HCT116 (cell line): ENCODE measurements around the gene SLC47A2. TPM values are rescaled to one million over a fixed set of nuclear protein-coding genes. Genes with fewer than 3 reads are reported as not detected.

Source experiments
- ATAC-seq: fragments of 200-7000 bp; cut with Tn5 transposase; 2 replicates; pipeline ENCODE4 v1.9.1; 2020; ENCODE audit warnings: mild to moderate bottlenecking, moderate library complexity
- BruUV-seq: library from RNA; stranded (reverse); fragments of 400-500 nt; replicated peaks from 2 replicates; lab custom pipeline; 2021; lab: Mats Ljungman, UMichigan
- CTCF ChIA-PET: fragments of 300-600 bp; sonication (Branson Sonifier 250); formaldehyde crosslinking; loops from one replicate; lab custom pipeline; 2021; ENCODE audit warnings: antibody characterized with exemption; lab: Charles Lee
- POLR2A ChIA-PET: fragments of 300-600, 350-600 bp; sonication (Branson Sonifier 250); formaldehyde crosslinking; loops from one replicate; lab custom pipeline; 2021; ENCODE audit warnings: antibody characterized with exemption; lab: Charles Lee
- RAD21 ChIA-PET, 2 experiments: fragments of 300-600 bp; sonication (Branson Sonifier 250); formaldehyde crosslinking; loops; one replicate each; lab custom pipeline; 2023; ENCODE audit warnings: low total read pairs in 2 of 2; ENCODE audit not compliant: uncharacterized antibody in 2 of 2, unreplicated experiment in 2 of 2, low non-redundant PET in 1 of 2; lab: Charles Lee
- DNase-seq: peaks from one replicate; pipeline ENCODE4 v3.0.0-alpha.2; 2010; ENCODE audit warnings: low read depth, low spot score
- H2AFZ ChIP-seq: fragments of 200-600 bp; shearing (Covaris generic), sonication (generic); 2 replicates; pipeline ENCODE4 v1.6.1; 2017; ENCODE audit warnings: low read depth, mixed run types, mixed read lengths, antibody characterized with exemption, low read length; ENCODE audit not compliant: poor library complexity, severe bottlenecking
- H3K27ac ChIP-seq: 2 replicates; pipeline ENCODE4 v1.5.1; 2012; ENCODE audit warnings: low read depth, low read length
- H3K27me3 ChIP-seq: fragments of 200-600 bp; sonication (generic); 2 replicates; pipeline ENCODE4 v1.6.1; 2016; ENCODE audit warnings: mixed run types, low read length, mixed read lengths; ENCODE audit not compliant: insufficient read depth
- H3K36me3 ChIP-seq, 2 experiments: fragments of 200-500 bp in 1 of 2; fragments of 200-600 bp in 1 of 2; sonication (Bioruptor generic) in 1 of 2; sonication (generic) in 1 of 2; 2 replicates each; pipeline versions ENCODE4 v1.5.1 to v1.6.1; 2014 to 2016; ENCODE audit warnings: low read length in 2 of 2, inconsistent platforms in 1 of 2, mixed read lengths in 1 of 2, mixed run types in 1 of 2; ENCODE audit not compliant: insufficient read depth in 2 of 2, control insufficient read depth in 1 of 2
- H3K4me1 ChIP-seq, 2 experiments: fragments of 200-600 bp in 1 of 2; sonication (generic) in 1 of 2; 2 replicates each; pipeline versions ENCODE4 v1.5.1 to v1.6.1; 2012 to 2017; ENCODE audit warnings: low read length in 2 of 2, inconsistent platforms in 1 of 2, mild to moderate bottlenecking in 1 of 2, mixed read lengths in 1 of 2, mixed run types in 1 of 2, moderate library complexity in 1 of 2; ENCODE audit not compliant: insufficient read depth in 2 of 2, control insufficient read depth in 1 of 2
- H3K4me2 ChIP-seq: fragments of 200-600 bp; sonication (generic); 2 replicates; pipeline ENCODE4 v1.6.1; 2017; ENCODE audit warnings: mixed run types, low read length, mixed read lengths
- H3K4me3 ChIP-seq, 2 experiments: fragments of 200-600 bp in 1 of 2; sonication (generic) in 1 of 2; replicated peaks in 1 of 2; 2 replicates each; pipeline ENCODE4 v1.5.1; 2011 to 2016; ENCODE audit warnings: low read length in 2 of 2, control low read depth in 1 of 2, low read depth in 1 of 2, mild to moderate bottlenecking in 1 of 2, mixed read lengths in 1 of 2, mixed run types in 1 of 2
- H3K79me2 ChIP-seq: fragments of 200-600 bp; sonication (generic); 2 replicates; pipeline ENCODE4 v1.6.1; 2017; ENCODE audit warnings: mild to moderate bottlenecking, mixed run types, low read length, moderate library complexity, mixed read lengths; ENCODE audit not compliant: insufficient read depth
- H3K9ac ChIP-seq: fragments of 200-600 bp; sonication (generic); 2 replicates; pipeline ENCODE4 v1.6.1; 2016; ENCODE audit warnings: low read length, mixed read lengths
- H3K9me2 ChIP-seq: fragments of 200-600 bp; sonication (generic), shearing (Covaris generic); 2 replicates; pipeline ENCODE4 v1.6.1; 2017; ENCODE audit warnings: mixed run types, mild to moderate bottlenecking, moderate library complexity; ENCODE audit not compliant: insufficient read depth
- H3K9me3 ChIP-seq, 2 experiments: fragments of 200-500 bp in 1 of 2; fragments of 200-600 bp in 1 of 2; sonication (Bioruptor generic) in 1 of 2; sonication (generic) in 1 of 2; 2 replicates each; pipeline ENCODE4 v1.6.1; 2014 to 2017; ENCODE audit warnings: low read length in 2 of 2, mixed read lengths in 2 of 2, inconsistent platforms in 1 of 2, low read depth in 1 of 2, mild to moderate bottlenecking in 1 of 2, mixed run types in 1 of 2, moderate library complexity in 1 of 2; ENCODE audit not compliant: control insufficient read depth in 1 of 2, insufficient read depth in 1 of 2
- H4K20me1 ChIP-seq: fragments of 200-600 bp; sonication (generic), shearing (Covaris generic); 2 replicates; pipeline ENCODE4 v1.6.1; 2017; ENCODE audit warnings: mixed run types, mild to moderate bottlenecking, moderate library complexity; ENCODE audit not compliant: insufficient read depth
- ATF3 ChIP-seq: IDR thresholded peaks from 2 replicates; pipeline ENCODE4 v1.6.1; 2012
- CBX3 ChIP-seq: IDR thresholded peaks from 2 replicates; pipeline ENCODE4 v1.6.1; 2012; ENCODE audit warnings: low read depth
- CEBPB ChIP-seq: IDR thresholded peaks from 2 replicates; pipeline ENCODE4 v1.6.1; 2012; ENCODE audit warnings: low read depth
- EGR1 ChIP-seq: IDR thresholded peaks from 2 replicates; pipeline ENCODE4 v1.6.1; 2012; ENCODE audit warnings: low read depth
- EZH2 ChIP-seq: fragments of 200-600 bp; sonication (generic); IDR thresholded peaks from 2 replicates; pipeline ENCODE4 v1.6.1; 2017; ENCODE audit warnings: antibody characterized with exemption, mixed run types
- FOSL1 ChIP-seq: IDR thresholded peaks from 2 replicates; pipeline ENCODE4 v1.6.1; 2012; ENCODE audit warnings: low read depth
- POLR2A ChIP-seq: IDR thresholded peaks from 2 replicates; pipeline ENCODE4 v1.7.0; 2011; ENCODE audit warnings: borderline replicate concordance; ENCODE audit not compliant: insufficient read depth, insufficient read length; ENCODE audit errors: extremely low read depth
- POLR2AphosphoS5 ChIP-seq: IDR thresholded peaks from 2 replicates; pipeline ENCODE4 v1.6.1; 2011; ENCODE audit warnings: mild to moderate bottlenecking, low read depth, low read length, moderate library complexity
- RAD21 ChIP-seq: IDR thresholded peaks from 2 replicates; pipeline ENCODE4 v1.6.1; 2012; ENCODE audit warnings: low read depth, mild to moderate bottlenecking
- SP1 ChIP-seq: IDR thresholded peaks from 2 replicates; pipeline ENCODE4 v1.6.1; 2012; ENCODE audit warnings: low read depth
- SRF ChIP-seq: IDR thresholded peaks from 2 replicates; pipeline ENCODE4 v1.6.1; 2012; ENCODE audit warnings: low read depth
- TCF7L2 ChIP-seq: IDR thresholded peaks from 2 replicates; pipeline ENCODE4 v1.7.0; 2011; ENCODE audit warnings: borderline replicate concordance, inconsistent platforms; ENCODE audit not compliant: insufficient read depth, insufficient read length; ENCODE audit errors: extremely low read depth
- YY1 ChIP-seq: IDR thresholded peaks from 2 replicates; pipeline ENCODE4 v1.6.1; 2011; ENCODE audit warnings: low read length, low read depth, moderate library complexity, mild to moderate bottlenecking; ENCODE audit not compliant: insufficient replicate concordance; ENCODE audit errors: extremely low read depth
- ZBTB33 ChIP-seq: IDR thresholded peaks from 2 replicates; pipeline ENCODE4 v1.6.1; 2011; ENCODE audit warnings: mild to moderate bottlenecking, low read length, moderate library complexity; ENCODE audit not compliant: insufficient replicate concordance; ENCODE audit errors: extremely low read depth
- ZFX ChIP-seq: fragments of 450-650 bp; IDR thresholded peaks from 2 replicates; pipeline ENCODE4 v1.6.1; 2017
- intact Hi-C: fragments of 100-400 bp; cut with micrococcal nuclease; formaldehyde crosslinking; loops from 2 replicates; pipeline ENCODE4 v1.10.0; 2022
- total RNA-seq: library from RNA; stranded (reverse); gene quantifications from one replicate; pipeline ENCODE4 v1.2.1, GENCODE V29; 2021; ENCODE audit not compliant: unreplicated experiment
- TF ChIP-seq, protein P1 (sequence below), 3 experiments: fragments of 200-600 bp in 1 of 3; sonication (generic) in 1 of 3; IDR thresholded peaks in 2 of 3; conservative IDR thresholded peaks in 1 of 3; 2 replicates each; pipeline ENCODE4 v1.5.1; 2012 to 2017; ENCODE audit warnings: low read depth in 2 of 3, low read length in 2 of 3, antibody characterized with exemption in 1 of 3, borderline replicate concordance in 1 of 3, control low read depth in 1 of 3, mild to moderate bottlenecking in 1 of 3, mixed read lengths in 1 of 3, mixed run types in 1 of 3, moderate library complexity in 1 of 3; ENCODE audit not compliant: insufficient read depth in 1 of 3
- TF ChIP-seq, protein P2 (sequence below): IDR thresholded peaks from 2 replicates; pipeline ENCODE4 v1.6.1; 2012; ENCODE audit warnings: low read depth

Gene SLC47A2
- total RNA-seq, 1 experiment from 2014 or later: not detected

DNA sequence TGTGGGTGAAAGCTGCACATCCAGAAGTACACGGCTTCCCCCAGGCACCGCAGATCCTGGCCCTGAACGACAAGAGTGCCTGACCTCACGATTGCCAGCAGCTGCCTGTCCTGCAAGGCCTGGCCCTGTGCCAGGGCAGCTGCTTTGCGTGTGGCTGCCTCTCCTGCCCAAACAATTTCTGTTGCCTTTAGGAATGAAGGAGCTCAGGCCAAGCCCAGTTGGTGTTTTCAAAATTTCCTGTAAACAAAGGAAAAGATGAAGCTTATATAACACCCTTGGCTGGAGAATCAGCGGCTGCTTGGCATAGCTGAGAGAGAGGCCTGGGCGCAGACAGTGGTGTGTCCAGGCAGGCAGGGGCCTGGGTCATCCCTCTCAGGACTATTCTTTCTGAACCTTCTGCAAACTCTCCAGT is 11.7 kb upstream of the SLC47A2 start:
- RAD21 ChIA-PET: no interaction called here
- H2AFZ ChIP-seq: no peak overlapping the region
- no peaks in the 10 kb centered on the region for H3K36me3 ChIP-seq
- no peak overlapping the region for H3K9ac ChIP-seq
- no peak overlapping the region for H3K4me3 ChIP-seq
- DNase-seq (no peak), ATAC-seq (no peak)
- no peaks in the 10 kb centered on the region for H4K20me1 ChIP-seq
- POLR2A ChIA-PET: interaction anchor here (0.5 kb wide), 1 partner anchor 24 kb away, joined by 6 read pairs; no protein-coding TSS in a partner anchor
- no peaks in the 10 kb centered on the region for H3K27me3 ChIP-seq
- H3K9me3 ChIP-seq: no peaks in the 10 kb centered on the region
- no peaks in the 10 kb centered on the region for H3K79me2 ChIP-seq
- no peak for TF ChIP-seq ZBTB33
- no peak for TF ChIP-seq EZH2
- no peak for TF ChIP-seq TCF7L2
- TF ChIP-seq POLR2AphosphoS5: no peak
- TF ChIP-seq ZFX: no peak
- TF ChIP-seq SP1: no peak
- no peak for TF ChIP-seq FOSL1
- no peak for TF ChIP-seq ATF3
- TF ChIP-seq RAD21: no peak
- no peak for TF ChIP-seq EGR1
- TF ChIP-seq CEBPB: no peak
- no peak for TF ChIP-seq POLR2A
- TF ChIP-seq CBX3: no peak
- TF ChIP-seq SRF: no peak
- TF ChIP-seq, protein P1, sequence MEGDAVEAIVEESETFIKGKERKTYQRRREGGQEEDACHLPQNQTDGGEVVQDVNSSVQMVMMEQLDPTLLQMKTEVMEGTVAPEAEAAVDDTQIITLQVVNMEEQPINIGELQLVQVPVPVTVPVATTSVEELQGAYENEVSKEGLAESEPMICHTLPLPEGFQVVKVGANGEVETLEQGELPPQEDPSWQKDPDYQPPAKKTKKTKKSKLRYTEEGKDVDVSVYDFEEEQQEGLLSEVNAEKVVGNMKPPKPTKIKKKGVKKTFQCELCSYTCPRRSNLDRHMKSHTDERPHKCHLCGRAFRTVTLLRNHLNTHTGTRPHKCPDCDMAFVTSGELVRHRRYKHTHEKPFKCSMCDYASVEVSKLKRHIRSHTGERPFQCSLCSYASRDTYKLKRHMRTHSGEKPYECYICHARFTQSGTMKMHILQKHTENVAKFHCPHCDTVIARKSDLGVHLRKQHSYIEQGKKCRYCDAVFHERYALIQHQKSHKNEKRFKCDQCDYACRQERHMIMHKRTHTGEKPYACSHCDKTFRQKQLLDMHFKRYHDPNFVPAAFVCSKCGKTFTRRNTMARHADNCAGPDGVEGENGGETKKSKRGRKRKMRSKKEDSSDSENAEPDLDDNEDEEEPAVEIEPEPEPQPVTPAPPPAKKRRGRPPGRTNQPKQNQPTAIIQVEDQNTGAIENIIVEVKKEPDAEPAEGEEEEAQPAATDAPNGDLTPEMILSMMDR (IDR thresholded peaks at IDR 0.05 in 2 of 3, conservative IDR thresholded peaks at IDR 0.05 in 1 of 3; ENCODE audit: borderline replicate concordance in 1 of 3, insufficient read depth in 1 of 3, low read depth in 2 of 3, low read length in 2 of 3): no peak
- TF ChIP-seq, protein P2, sequence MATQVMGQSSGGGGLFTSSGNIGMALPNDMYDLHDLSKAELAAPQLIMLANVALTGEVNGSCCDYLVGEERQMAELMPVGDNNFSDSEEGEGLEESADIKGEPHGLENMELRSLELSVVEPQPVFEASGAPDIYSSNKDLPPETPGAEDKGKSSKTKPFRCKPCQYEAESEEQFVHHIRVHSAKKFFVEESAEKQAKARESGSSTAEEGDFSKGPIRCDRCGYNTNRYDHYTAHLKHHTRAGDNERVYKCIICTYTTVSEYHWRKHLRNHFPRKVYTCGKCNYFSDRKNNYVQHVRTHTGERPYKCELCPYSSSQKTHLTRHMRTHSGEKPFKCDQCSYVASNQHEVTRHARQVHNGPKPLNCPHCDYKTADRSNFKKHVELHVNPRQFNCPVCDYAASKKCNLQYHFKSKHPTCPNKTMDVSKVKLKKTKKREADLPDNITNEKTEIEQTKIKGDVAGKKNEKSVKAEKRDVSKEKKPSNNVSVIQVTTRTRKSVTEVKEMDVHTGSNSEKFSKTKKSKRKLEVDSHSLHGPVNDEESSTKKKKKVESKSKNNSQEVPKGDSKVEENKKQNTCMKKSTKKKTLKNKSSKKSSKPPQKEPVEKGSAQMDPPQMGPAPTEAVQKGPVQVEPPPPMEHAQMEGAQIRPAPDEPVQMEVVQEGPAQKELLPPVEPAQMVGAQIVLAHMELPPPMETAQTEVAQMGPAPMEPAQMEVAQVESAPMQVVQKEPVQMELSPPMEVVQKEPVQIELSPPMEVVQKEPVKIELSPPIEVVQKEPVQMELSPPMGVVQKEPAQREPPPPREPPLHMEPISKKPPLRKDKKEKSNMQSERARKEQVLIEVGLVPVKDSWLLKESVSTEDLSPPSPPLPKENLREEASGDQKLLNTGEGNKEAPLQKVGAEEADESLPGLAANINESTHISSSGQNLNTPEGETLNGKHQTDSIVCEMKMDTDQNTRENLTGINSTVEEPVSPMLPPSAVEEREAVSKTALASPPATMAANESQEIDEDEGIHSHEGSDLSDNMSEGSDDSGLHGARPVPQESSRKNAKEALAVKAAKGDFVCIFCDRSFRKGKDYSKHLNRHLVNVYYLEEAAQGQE: no peak
- TF ChIP-seq YY1: no peak
- no peak overlapping the region for H3K4me2 ChIP-seq
- CTCF ChIA-PET: interaction anchor here (0.7 to 1.4 kb wide), 3 partner anchors 17 to 49 kb away, joined by 3 to 5 read pairs (median 4); no protein-coding TSS in a partner anchor
- H3K4me1 ChIP-seq: peaks cover 2 to 6% of the 10 kb centered on the region in 2 experiments; a peak in 2 of 4 replicates
- intact Hi-C loops: no loop called here
- no peak overlapping the region for H3K27ac ChIP-seq
- H3K9me2 ChIP-seq: no peaks in the 10 kb centered on the region
- no TSS peak for BruUV-seq
